OCI-LY3 (cell line): ENCODE data around the gene RNF5.

Experiments used
- CTCF ChIP-seq: fragments of 200-600, 300-600 bp; sonication (generic); IDR thresholded peaks from 2 replicates; pipeline ENCODE4 v1.5.1; 2014; ENCODE audit warnings: antibody characterized with exemption, low read length, low read depth
- EZH2phosphoT487 ChIP-seq: fragments of 200-600 bp; shearing (Covaris generic); IDR thresholded peaks from 2 replicates; pipeline ENCODE4 v1.6.1; 2018; ENCODE audit warnings: antibody characterized with exemption, mixed run types, low read depth

GRCh38 chr6:32191696-32192607, 13.7 kb downstream of the RNF5 start:
- TF ChIP-seq CTCF (no peak), EZH2phosphoT487 (no peak)
